SK-MEL-5 (cell line): ENCODE data around the gene USE1. TPM values are rescaled to one million over a fixed set of nuclear protein-coding genes. Genes with fewer than 3 reads are reported as not detected.
A peak's percentile ranks its signal among the peaks of the same experiment; 100 is the strongest.

Experiments
- DNase-seq: peaks from one replicate; pipeline ENCODE4 v3.0.0-alpha.2; 2016; ENCODE audit warnings: low read depth, low spot score
- in situ Hi-C: cut with HindIII; loops from 2 replicates; pipeline ENCODE4 v1.10.0; 2016; ENCODE audit warnings: low sequenced_read_pairs, high pct_unique_total_duplicates, low pct_unique_long_range_greater_than_20kb
- total RNA-seq: library from RNA; depleted of rRNA; stranded (reverse); fragments of >200 nt; shearing (Covaris generic); gene quantifications from 2 replicates; pipeline ENCODE4 v1.2.3, GENCODE V29; 2014

Gene USE1
- total RNA-seq, 1 experiment from 2014 or later: 6.8 TPM

- peak; percentile 47 for DNase-seq
- in situ Hi-C loops: no loop called here
These were observed 28.9 kb downstream of the USE1 start for GRCh38 chr19:17243830-17244617.

- in situ Hi-C loops: no loop called here
- no peak for DNase-seq
These were observed 29.7 kb downstream of the USE1 start for GRCh38 chr19:17244618-17245534.

GRCh38 chr19:17245535-17245984 lies 30.4 kb downstream of the USE1 start, which contains the start of gene NR2F6:
NR2F6 (minus strand) TSS chr19:17245919; CDS start chr19:17245220, 699 bp downstream.
- DNase-seq: no peak
- in situ Hi-C loops: no loop called here

GRCh38 chr19:17246681-17247425 lies 31.7 kb downstream of the USE1 start:
- no peak for DNase-seq
- in situ Hi-C loops: no loop called here

GRCh38 chr19:17248011-17248776 lies 33.0 kb downstream of the USE1 start:
- no peak for DNase-seq
- in situ Hi-C loops: no loop called here

- in situ Hi-C loops: no loop called here
- no peak for DNase-seq
These were observed 34.9 kb downstream of the USE1 start for GRCh38 chr19:17249887-17250548.

- in situ Hi-C loops: no loop called here
- no peak for DNase-seq
These were observed 39.5 kb downstream of the USE1 start for GRCh38 chr19:17254636-17255035.

GRCh38 chr19:17255150-17255621 lies 40.0 kb downstream of the USE1 start:
- no peak for DNase-seq
- in situ Hi-C loops: no loop called here

- DNase-seq: no peak
- in situ Hi-C loops: no loop called here
These were observed 41.0 kb downstream of the USE1 start for GRCh38 chr19:17256130-17256529.

GRCh38 chr19:17259118-17259780 lies 44.1 kb downstream of the USE1 start:
- in situ Hi-C loops: no loop called here
- DNase-seq: no peak

- in situ Hi-C loops: no loop called here
These were observed 44.8 kb downstream of the USE1 start for GRCh38 chr19:17259934-17260333.

GRCh38 chr19:17260842-17261325 lies 45.7 kb downstream of the USE1 start:
- in situ Hi-C loops: no loop called here

More at GRCh38 chr19:17259934-17260333, 44.8 kb downstream of the USE1 start:
- DNase-seq: no peak

GRCh38 chr19:17262557-17262956 lies 47.4 kb downstream of the USE1 start:
- in situ Hi-C loops: no loop called here
- DNase-seq: no peak

More at GRCh38 chr19:17260842-17261325, 45.7 kb downstream of the USE1 start:
- peak; percentile 86 for DNase-seq

- DNase-seq: no peak
- in situ Hi-C loops: no loop called here
These were observed 48.8 kb downstream of the USE1 start for GRCh38 chr19:17263712-17264640.

- in situ Hi-C loops: no loop called here
- DNase-seq: no peak
These were observed 49.5 kb downstream of the USE1 start, which contains the start of gene USHBP1 for GRCh38 chr19:17264641-17264979. USHBP1 (minus strand) TSS chr19:17264745; CDS start chr19:17264299, 446 bp downstream.
